ENCODE data around the gene MERTK. TPM values are rescaled to one million over a fixed set of nuclear protein-coding genes. Genes with fewer than 3 reads are reported as not detected.
"Not testable (repeated sequence)": the region's sequence is repeated elsewhere in the genome, so short reads cannot be mapped to it uniquely, and the experiment has no call there.

Gene MERTK
- total RNA-seq, 1 donor from 2014 or later = 0.29 TPM

DNA sequence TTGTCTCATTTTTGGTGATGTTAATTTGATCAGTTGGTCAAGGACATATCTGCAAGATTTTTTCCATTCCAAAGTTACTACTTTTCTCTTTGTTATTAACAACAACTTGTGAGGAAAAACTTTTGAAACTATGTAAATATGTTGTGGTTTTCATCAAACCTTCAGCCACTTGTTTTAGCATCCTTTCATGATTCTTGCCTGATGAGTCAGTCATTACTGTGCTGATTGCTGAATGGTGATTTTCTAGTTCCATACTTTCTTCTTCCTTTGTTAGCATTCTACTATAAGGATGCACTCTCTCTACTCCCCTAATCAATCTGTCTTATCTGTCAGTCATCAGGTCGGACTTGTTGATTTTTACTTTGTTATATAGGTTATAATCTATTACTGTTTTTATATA, 167.6 kb downstream of the MERTK start:
- intact Hi-C loops (cut with micrococcal nuclease) = no loop called here

DNA sequence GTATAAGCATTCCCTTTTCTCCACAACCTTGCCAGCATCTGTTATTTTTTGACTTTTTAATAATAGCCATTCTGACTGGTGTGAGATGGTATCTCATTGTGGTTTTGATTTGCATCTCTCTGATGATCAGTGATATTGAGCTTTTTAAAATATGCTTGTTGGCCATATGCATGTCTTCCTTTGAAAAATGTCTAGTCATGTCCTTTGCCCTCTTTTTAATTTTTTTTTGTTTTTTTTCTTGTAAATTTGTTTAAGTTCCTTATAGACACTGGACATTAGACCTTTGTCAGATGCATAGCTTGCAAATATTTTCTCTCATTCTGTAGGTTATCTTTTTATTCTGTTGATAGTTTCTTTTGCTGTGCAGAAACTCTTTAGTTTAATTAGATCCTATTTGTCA, 171.4 kb downstream of the MERTK start:
- intact Hi-C loops (cut with micrococcal nuclease) = not testable (repeated sequence)

DNA sequence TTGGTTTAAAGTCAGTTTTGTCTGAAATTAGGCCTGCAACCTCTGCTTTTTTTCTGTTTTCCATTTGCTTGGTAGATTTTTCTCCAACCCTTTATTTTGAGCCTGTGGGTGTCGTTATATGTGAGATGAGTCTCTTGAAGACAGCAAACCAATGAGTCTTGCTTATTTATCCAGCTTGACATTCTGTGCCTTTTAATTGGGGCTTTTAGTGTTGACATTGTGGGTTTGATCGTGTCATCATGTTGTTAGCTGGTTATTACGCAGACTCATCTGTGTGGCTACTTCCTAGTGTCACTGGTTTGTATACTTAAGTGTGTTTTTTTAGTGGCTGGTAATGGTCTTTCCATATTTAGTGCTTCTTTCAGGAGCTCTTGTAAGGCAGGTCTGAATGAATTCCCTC, 175.5 kb downstream of the MERTK start:
- intact Hi-C loops (cut with micrococcal nuclease) = no loop called here

DNA sequence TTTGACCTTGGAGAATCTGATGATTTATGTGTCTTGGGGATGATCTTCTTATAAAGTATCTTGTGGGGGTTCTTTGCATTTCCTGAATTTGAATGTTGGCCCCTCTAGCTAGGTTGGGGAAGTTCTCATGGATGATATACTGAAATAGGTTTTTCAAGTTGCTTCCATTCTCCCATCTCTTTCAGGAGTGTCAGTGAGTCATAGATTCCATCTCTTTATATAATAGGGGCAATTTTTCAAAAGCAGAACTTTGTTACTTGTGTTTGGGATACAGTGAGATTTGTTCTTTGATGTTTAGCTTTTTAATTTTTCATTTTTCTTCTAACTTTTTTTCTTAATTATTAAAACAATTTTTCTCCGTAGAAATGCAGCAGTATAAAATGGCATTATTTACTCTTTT, 176.1 kb downstream of the MERTK start:
- intact Hi-C loops (cut with micrococcal nuclease) = no loop called here

DNA sequence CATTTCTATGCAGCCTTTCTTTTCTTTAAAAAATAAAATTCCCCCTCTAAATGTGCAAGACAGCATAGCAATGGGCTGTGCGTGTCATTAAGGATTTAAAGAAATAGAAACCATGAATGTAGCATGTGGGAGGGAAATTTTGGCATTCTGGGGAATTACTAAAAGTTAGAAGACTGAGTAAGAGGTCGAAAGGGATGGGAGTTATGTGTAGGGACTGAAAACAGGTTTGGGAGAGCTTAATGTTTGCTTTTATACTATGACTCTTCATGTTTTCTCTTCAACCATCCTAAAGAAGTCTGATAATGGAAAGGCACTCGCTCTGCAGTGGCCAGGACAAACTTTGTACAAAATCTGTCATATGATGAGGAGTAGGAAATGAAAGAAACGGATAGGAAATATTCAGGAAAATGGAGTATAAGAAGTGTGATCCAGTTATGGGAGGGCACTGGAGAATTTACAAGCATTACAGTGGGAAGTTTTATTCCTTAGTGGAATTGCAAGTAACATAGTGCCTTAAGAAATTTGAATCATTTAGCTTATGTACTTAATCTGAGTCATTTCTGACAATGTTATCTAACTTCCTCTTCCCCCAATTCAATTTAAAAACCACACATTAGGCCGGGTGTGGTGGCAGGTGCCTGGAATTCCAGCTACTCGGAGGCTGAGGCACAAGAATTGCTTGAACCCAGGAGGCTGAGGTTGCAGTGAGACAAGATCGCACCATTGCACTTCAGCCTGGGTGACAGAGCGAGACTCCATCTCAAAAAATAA, 177.3 kb downstream of the MERTK start:
- intact Hi-C loops (cut with micrococcal nuclease) = no loop called here

DNA sequence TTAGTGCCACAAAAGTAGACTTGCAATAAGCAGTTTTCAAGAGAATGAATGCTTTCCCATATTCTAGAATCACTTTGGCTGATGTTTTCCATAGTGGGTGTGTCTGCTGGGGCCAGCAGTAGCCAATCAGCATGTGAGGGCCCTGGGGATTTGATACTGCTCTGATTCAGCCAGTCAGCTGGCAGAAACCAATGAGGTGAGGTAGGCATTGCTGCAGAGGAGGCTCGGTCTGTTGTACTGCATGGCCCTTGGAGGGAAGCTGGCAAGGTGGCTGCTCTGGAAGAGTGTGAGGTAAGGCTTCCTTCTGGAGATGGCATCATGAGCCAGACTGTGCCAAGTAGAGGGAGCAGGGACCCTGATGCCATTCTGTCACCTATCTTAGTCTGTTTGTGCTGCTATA, 179.4 kb downstream of the MERTK start:
- intact Hi-C loops (cut with micrococcal nuclease) = no loop called here

Other genes with a start within 250 kb of the MERTK start
- gene ANAPC1, start 14.4 kb upstream of the MERTK start, total RNA-seq = 69.5 and 71.8 TPM in 2 replicates
- 15.7 and 20.7 TPM in 2 replicates for gene TMEM87B, start 156.7 kb downstream of the MERTK start, total RNA-seq
- gene FBLN7, start 239.8 kb downstream of the MERTK start, total RNA-seq = 14.3 and 14.7 TPM in 2 replicates